ENCODE results near the gene AKAP13.
"Not testable (repeated sequence)": the region's sequence is repeated elsewhere in the genome, so short reads cannot be mapped to it uniquely, and the experiment has no call there.

The AKAP13 gene

DNA sequence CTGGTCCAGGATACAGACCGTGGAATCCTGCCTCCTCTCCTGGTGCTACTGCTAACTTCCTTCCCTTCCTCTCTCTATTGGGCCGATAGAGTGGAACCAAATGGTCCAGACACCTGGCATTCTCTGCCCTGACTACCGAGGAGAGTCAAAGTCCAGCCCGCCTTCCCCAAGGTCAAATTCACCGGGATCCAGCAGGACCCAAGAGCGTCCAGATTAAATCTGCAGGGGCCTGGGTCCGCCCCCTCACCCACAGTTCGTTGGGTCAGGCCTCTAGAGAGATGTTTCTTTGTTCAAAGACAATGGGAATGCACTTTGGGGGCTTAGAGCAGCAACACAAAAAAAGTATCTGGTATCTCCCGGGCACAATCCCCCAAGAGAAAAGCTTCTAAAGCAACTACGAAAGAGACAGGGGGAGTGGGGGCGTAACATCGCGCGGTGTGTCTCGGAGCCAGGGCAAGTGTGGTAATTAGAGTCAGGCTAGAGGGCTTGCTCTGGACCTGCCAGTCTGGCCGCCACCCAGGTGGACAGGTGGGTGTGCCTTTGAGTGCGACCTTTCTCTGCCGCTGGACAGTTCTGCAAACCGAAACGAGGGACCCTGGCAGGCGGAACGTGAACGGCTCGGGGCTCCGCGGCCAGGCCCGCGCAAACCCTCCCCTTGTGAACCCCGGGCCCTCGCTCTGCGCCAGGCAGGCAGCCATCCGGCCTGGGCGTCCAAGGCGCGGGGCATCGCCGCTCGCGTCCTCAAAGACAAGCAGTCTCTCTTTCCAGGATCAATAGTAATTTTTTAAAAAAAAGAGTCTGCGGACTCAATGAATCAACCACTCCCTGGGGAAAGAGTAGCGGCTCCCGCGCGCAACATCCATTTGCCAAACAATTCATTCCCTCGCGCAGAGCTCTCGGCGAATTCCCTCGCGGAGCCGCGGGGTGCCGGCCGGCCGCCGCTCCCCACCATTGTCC, 413.5 kb downstream of the AKAP13 start:
- DNase-seq (ENCODE audit: low spot score): peak; percentile 40

DNA sequence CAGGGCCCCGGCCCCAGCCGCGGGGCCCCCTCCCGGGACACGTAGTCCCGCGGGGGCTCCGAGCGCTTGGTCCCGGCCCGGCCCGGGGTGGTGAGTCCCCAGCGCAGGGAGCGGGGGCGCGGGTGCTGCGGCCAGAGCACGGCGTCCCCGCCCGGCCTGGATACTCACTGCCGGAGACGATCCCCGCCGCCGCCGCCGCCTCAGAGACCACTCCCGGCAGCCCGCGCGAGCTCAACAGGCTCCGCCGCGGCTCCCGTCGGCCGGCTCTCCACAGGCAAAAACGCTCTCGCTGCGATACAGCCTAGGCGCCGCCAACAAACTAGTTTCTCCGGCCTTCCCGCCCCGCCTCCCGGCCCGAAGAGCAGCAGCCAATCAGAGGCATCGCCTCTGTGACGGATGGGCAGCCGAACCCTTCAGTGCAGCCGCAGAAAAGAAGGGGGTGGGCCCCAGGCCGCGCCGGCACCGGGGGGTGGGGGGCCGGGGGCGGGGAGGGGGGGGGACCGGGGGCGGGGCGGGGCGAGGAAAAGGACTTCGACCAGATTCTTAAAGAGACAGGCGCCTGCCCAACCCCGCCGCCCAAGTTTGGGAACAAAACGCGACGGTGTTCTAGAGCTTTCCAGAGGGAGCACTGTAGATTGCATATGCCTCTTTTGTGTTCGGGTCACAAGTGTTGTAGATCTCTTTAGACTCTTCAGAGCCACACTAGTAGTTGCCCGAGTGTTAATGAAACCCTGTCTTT, 414.4 kb downstream of the AKAP13 start, which contains the start of gene KLHL25:
KLHL25 (minus strand) TSS at position 328 of the 739 bp plus-strand sequence. CDS start 25,115 bp downstream, outside the sequence.
- peak; percentile 93 for DNase-seq (ENCODE audit: low spot score)

DNA sequence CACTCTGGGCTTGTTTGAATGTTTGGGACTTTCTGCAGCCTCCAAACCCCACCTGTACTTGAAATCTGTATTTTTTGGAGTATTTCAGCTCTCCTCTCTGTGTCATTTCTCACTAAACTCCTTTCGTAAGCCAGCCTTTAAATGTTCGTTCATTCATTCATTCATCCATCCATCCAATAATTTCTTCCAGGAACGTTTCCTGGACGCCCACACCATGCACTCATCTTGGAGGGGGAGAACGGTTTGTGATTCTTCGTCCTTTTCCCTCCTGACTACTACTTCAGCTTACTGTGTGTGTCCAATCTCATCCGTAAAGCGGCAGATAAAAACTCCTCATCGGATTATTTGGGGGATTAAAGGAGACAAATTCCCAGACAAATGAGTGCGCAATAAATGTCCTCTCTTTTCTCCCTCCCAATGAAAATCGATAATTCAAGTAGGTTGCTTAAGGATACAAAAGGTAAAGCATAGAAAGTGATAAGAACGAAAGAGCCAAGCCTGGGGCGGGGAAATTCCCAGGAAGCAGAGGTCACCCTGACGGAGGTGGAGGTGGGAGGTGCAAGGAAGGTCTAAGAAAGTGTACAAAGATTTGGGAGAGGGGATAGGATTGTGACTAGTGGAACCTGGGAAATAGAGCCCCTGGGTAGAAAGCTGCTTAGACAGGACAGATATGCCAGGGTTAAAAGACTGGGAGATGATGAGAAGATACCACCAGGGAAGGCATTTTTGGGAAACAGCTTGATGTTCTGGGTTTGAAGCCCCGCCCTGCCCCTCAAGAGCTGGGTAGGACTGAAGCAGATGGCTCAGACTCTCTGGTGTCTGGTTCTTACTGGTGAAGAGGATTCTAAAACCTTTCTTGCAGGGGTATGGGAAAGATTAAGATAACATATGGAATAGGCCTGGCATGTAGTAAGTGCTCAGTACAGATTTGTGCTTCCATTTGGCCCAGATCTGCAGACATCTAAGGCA, 415.2 kb downstream of the AKAP13 start:
- DNase-seq (ENCODE audit: low spot score): no peak

DNA sequence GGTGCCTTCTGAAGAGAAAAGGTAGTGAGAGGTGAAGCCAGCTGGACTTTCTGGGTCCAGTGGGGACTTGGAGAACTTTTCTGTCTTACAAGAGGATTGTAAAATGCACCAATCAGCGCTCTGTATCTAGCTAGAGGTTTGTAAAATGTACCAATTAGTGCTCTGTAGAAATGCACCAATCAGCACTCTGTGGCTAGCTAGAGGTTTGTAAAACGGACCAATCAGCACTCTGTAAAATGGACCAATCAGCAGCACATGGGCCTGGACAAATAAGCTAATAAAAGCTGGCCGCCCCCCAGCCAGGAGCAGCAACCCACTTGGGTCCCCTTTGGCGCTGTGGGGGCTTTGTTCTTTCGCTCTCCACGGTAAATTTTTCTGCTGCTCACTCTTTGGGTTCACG, 416.0 kb downstream of the AKAP13 start:
- DNase-seq (ENCODE audit: low spot score): not testable (repeated sequence)
